Kidney epithelial cell (primary cell): ENCODE results near the gene ITGA2. TPM values are rescaled to one million over a fixed set of nuclear protein-coding genes. Genes with fewer than 3 reads are reported as not detected.

Experiments used
- DNase-seq: peaks from one replicate; pipeline ENCODE4 v3.0.0-alpha.2; 2010; ENCODE audit warnings: low read depth
- H3K27me3 ChIP-seq: 2 replicates; pipeline ENCODE4 v1.6.0; 2011; ENCODE audit warnings: low read length; ENCODE audit not compliant: control insufficient read depth, insufficient read depth
- H3K36me3 ChIP-seq: 2 replicates; pipeline ENCODE4 v1.5.1; 2011; ENCODE audit warnings: low read length; ENCODE audit not compliant: control insufficient read depth, insufficient read depth
- H3K4me3 ChIP-seq: 2 replicates; pipeline ENCODE4 v1.5.1; 2011; ENCODE audit warnings: low read depth, mild to moderate bottlenecking, control low read depth, low read length
- CTCF ChIP-seq: IDR thresholded peaks from 2 replicates; pipeline ENCODE4 v1.5.1; 2011; ENCODE audit warnings: mild to moderate bottlenecking, moderate library complexity, low read length, control low read depth, inconsistent platforms; ENCODE audit not compliant: insufficient read depth, poor library complexity, severe bottlenecking
- total RNA-seq: library from RNA; depleted of rRNA; stranded (reverse); fragments of >200 nt; gene quantifications from 2 replicates; pipeline ENCODE4 v1.2.3, GENCODE V29; 2015

The ITGA2 gene
- total RNA-seq, 1 donor from 2014 or later, result 62.0 TPM

GRCh38 chr5:52997424-52997823 lies 8.3 kb downstream of the ITGA2 start:
- Histone ChIP-seq H3K4me3 (no peak overlapping the region), H3K36me3 (no peaks in the 10 kb centered on the region), H3K27me3 (no peaks in the 10 kb centered on the region)
- TF ChIP-seq CTCF, result no peak
- DNase-seq, result no peak

GRCh38 chr5:52998552-52999313 lies 9.6 kb downstream of the ITGA2 start:
- Histone ChIP-seq H3K27me3 (no peaks in the 10 kb centered on the region), H3K4me3 (no peak overlapping the region), H3K36me3 (no peaks in the 10 kb centered on the region)
- TF ChIP-seq CTCF, result no peak
- no peak for DNase-seq

GRCh38 chr5:52999344-52999949 lies 10.3 kb downstream of the ITGA2 start:
- Histone ChIP-seq H3K36me3 (no peaks in the 10 kb centered on the region), H3K4me3 (no peak overlapping the region), H3K27me3 (no peaks in the 10 kb centered on the region)
- DNase-seq, result no peak
- TF ChIP-seq CTCF, result no peak

- Histone ChIP-seq H3K27me3 (no peaks in the 10 kb centered on the region), H3K4me3 (no peak overlapping the region), H3K36me3 (no peaks in the 10 kb centered on the region)
- no peak for TF ChIP-seq CTCF
- no peak for DNase-seq
Observed at GRCh38 chr5:53001541-53001940, 12.4 kb downstream of the ITGA2 start.

- H3K27me3 ChIP-seq, result no peaks in the 10 kb centered on the region
- no peak for TF ChIP-seq CTCF
- no peak for DNase-seq
- H3K36me3 ChIP-seq, result no peaks in the 10 kb centered on the region
- H3K4me3 ChIP-seq, result no peak overlapping the region
Observed at GRCh38 chr5:53002491-53002890, 13.3 kb downstream of the ITGA2 start.
